Smooth muscle cell (in vitro differentiated cells): ENCODE results near the gene TMEM178B. TPM values are rescaled to one million over a fixed set of nuclear protein-coding genes. Genes with fewer than 3 reads are reported as not detected.

ENCODE experiments used
- DNase-seq: peaks from one replicate; lab custom pipeline; 2025; ENCODE audit not compliant: unreplicated experiment; lab: John Stamatoyannopoulos, UW
- H2AFZ ChIP-seq: fragments of 200-600 bp; sonication (generic); 2 replicates; pipeline ENCODE4 v1.6.0; 2016; ENCODE audit warnings: antibody characterized with exemption, low read depth, mild to moderate bottlenecking
- H3F3A ChIP-seq: fragments of 200-600 bp; sonication (generic); 2 replicates; pipeline ENCODE4 v1.6.0; 2017; ENCODE audit warnings: antibody characterized with exemption, low read depth
- H3K27ac ChIP-seq: fragments of 200-600 bp; sonication (generic); 2 replicates; pipeline ENCODE4 v1.5.1; 2016; ENCODE audit warnings: low read depth, mild to moderate bottlenecking
- H3K27me3 ChIP-seq: fragments of 200-600 bp; sonication (generic); 2 replicates; pipeline ENCODE4 v1.6.1; 2016; ENCODE audit warnings: low read depth, mild to moderate bottlenecking
- H3K36me3 ChIP-seq: fragments of 200-600 bp; sonication (generic); 2 replicates; pipeline ENCODE4 v1.5.1; 2016; ENCODE audit warnings: low read depth
- H3K4me1 ChIP-seq: fragments of 200-600 bp; sonication (generic); 2 replicates; pipeline ENCODE4 v1.5.1; 2016; ENCODE audit warnings: low read depth
- H3K4me2 ChIP-seq: fragments of 200-600 bp; sonication (generic); 2 replicates; pipeline ENCODE4 v1.6.0; 2016; ENCODE audit warnings: mild to moderate bottlenecking
- H3K4me3 ChIP-seq: fragments of 200-600 bp; sonication (generic); 2 replicates; pipeline ENCODE4 v1.5.1; 2016; ENCODE audit warnings: mild to moderate bottlenecking
- H3K79me2 ChIP-seq: fragments of 200-600 bp; sonication (generic); 2 replicates; pipeline ENCODE4 v1.6.0; 2016; ENCODE audit warnings: low read depth, mild to moderate bottlenecking
- H3K9ac ChIP-seq: fragments of 200-600 bp; sonication (generic); 2 replicates; pipeline ENCODE4 v1.6.0; 2016; ENCODE audit warnings: low read depth
- H3K9me3 ChIP-seq: fragments of 200-600 bp; sonication (generic); replicated peaks from 2 replicates; pipeline ENCODE4 v1.5.1; 2016; ENCODE audit warnings: low read depth
- H4K20me1 ChIP-seq: fragments of 200-600 bp; sonication (generic); 2 replicates; pipeline ENCODE4 v1.6.0; 2016; ENCODE audit warnings: low read depth
- WGBS: methylation state at CpG from one replicate; pipeline ENCODE4 v1.1.7; 2016; ENCODE audit warnings: low lambda C conversion rate; 5-methylcytosine and 5-hydroxymethylcytosine counted together
- polyA plus RNA-seq: library from polyadenylated mRNA; unstranded; fragments of >200 nt; fragmentation: Nextera tagmentation; extraction: Ambion mirVana; gene quantifications from 2 replicates; pipeline ENCODE4 v1.2.1, GENCODE V29; 2016
- total RNA-seq: library from RNA; depleted of rRNA; stranded (reverse); fragments of >200 nt; gene quantifications from 2 replicates; pipeline ENCODE4 v1.2.3, GENCODE V29; 2014
- TF ChIP-seq, protein P1 (sequence below): fragments of 200-600 bp; sonication (generic); IDR thresholded peaks from 2 replicates; pipeline ENCODE4 v1.5.1; 2017; ENCODE audit warnings: borderline replicate concordance, mild to moderate bottlenecking, antibody characterized with exemption; ENCODE audit not compliant: insufficient read depth, poor library complexity, severe bottlenecking

TMEM178B gene
- total and polyA plus RNA-seq, 2 experiments from 2014 or later, result 0.72 TPM; not detected in 1

DNA sequence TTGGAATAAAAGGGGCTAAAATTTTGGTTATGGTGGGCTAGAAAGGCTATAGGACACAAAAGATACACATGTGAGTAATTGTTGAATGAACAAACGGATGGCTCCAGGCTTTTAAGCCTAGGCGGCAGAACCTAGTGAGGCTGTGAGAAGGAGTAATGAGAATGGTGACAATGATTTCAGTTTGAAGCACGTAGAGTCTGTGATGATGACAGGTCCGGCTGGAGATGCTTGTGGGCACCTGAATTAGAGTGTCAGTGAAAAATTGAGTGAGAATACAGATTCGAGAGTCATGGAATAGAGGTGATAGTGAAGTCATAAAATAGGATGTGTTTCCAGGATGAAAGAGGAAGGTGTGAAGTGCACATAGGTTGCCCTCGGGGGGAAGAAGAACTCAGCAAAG, 170.6 kb downstream of the TMEM178B start:
- no peaks in the 10 kb centered on the region for H4K20me1 ChIP-seq
- H3K27ac ChIP-seq, result no peak overlapping the region
- H3K9ac ChIP-seq, result no peak overlapping the region
- H3K4me2 ChIP-seq, result no peak overlapping the region
- H3K4me1 ChIP-seq, result peaks cover 5% of the 10 kb centered on the region
- 88% methylated on average over 6 of the region's 6 CpGs for WGBS
- H3K79me2 ChIP-seq, result no peaks in the 10 kb centered on the region
- no peaks in the 10 kb centered on the region for H3F3A ChIP-seq
- no peaks in the 10 kb centered on the region for H3K27me3 ChIP-seq
- H3K4me3 ChIP-seq, result no peak overlapping the region
- no peak overlapping the region for H2AFZ ChIP-seq
- DNase-seq, result no peak
- no peaks in the 10 kb centered on the region for H3K36me3 ChIP-seq
- TF ChIP-seq, protein P1, sequence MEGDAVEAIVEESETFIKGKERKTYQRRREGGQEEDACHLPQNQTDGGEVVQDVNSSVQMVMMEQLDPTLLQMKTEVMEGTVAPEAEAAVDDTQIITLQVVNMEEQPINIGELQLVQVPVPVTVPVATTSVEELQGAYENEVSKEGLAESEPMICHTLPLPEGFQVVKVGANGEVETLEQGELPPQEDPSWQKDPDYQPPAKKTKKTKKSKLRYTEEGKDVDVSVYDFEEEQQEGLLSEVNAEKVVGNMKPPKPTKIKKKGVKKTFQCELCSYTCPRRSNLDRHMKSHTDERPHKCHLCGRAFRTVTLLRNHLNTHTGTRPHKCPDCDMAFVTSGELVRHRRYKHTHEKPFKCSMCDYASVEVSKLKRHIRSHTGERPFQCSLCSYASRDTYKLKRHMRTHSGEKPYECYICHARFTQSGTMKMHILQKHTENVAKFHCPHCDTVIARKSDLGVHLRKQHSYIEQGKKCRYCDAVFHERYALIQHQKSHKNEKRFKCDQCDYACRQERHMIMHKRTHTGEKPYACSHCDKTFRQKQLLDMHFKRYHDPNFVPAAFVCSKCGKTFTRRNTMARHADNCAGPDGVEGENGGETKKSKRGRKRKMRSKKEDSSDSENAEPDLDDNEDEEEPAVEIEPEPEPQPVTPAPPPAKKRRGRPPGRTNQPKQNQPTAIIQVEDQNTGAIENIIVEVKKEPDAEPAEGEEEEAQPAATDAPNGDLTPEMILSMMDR, result no peak
- H3K9me3 ChIP-seq, result no peaks in the 10 kb centered on the region

DNA sequence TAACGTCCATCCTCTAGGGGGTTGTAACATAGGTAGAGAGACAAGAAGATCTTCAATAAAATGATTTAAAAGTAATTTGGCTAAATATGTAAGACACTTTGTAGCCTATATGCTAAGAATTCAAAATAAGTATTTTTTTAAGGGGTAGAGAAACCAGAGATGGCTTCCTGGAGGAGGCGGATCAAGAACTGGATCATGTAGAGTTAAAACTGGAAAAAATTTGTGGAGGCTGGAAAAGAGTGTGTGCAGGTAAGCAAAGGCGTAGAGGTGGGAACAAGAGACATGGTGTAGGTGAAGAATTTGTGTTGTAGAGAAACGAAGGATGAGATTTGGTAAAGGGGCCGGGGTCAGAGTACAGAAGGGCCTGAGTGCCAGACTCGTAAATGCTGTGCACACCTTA, 172.6 kb downstream of the TMEM178B start:
- Histone ChIP-seq H3K27me3 (no peaks in the 10 kb centered on the region), H4K20me1 (no peaks in the 10 kb centered on the region)
- 86% methylated on average over 6 of the region's 6 CpGs for WGBS

DNA sequence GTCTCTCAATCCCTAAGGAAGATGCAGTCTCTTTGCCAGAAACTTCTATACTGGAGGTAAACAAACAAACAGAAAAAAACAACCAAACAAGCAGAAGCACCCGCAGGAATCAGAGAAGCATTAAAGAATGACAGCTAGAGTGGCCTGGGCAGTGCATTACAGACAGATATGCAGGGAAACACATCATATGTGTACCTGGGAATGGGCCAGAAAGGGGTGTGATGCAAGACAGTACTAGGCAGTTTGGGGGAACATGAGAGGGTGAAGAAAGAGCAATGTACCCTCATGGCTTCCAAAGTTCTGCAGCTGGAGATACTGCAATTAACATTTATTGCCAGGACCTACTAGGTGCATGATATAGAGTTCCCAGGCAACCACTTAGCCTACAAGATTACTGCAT, 177.3 kb downstream of the TMEM178B start:
- no peaks in the 10 kb centered on the region for H3K9me3 ChIP-seq
- TF ChIP-seq, protein P1, result no peak
- no peaks in the 10 kb centered on the region for H3K36me3 ChIP-seq
- no peak overlapping the region for H2AFZ ChIP-seq
- no peaks in the 10 kb centered on the region for H3F3A ChIP-seq
- WGBS, result 79% methylated on average over 1 of the region's 1 CpG
- no peaks in the 10 kb centered on the region for H3K4me1 ChIP-seq
- H3K4me2 ChIP-seq, result no peak overlapping the region
- H3K27ac ChIP-seq, result no peak overlapping the region
- H3K9ac ChIP-seq, result no peak overlapping the region
- no peaks in the 10 kb centered on the region for H3K27me3 ChIP-seq
- H3K4me3 ChIP-seq, result no peak overlapping the region
- no peak for DNase-seq
- H3K79me2 ChIP-seq, result no peaks in the 10 kb centered on the region
- H4K20me1 ChIP-seq, result no peaks in the 10 kb centered on the region

More for the DNA sequence above, 172.6 kb downstream of the TMEM178B start:
- DNase-seq, result no peak
- H3K4me1 ChIP-seq, result peaks cover 5% of the 10 kb centered on the region
- no peak overlapping the region for H3K4me3 ChIP-seq
- H2AFZ ChIP-seq, result no peak overlapping the region
- H3K9me3 ChIP-seq, result no peaks in the 10 kb centered on the region
- H3K9ac ChIP-seq, result no peak overlapping the region
- TF ChIP-seq, protein P1, result no peak
- H3K27ac ChIP-seq, result no peak overlapping the region
- H3K4me2 ChIP-seq, result no peak overlapping the region
- H3F3A ChIP-seq, result no peaks in the 10 kb centered on the region
- H3K79me2 ChIP-seq, result no peaks in the 10 kb centered on the region
- no peaks in the 10 kb centered on the region for H3K36me3 ChIP-seq

DNA sequence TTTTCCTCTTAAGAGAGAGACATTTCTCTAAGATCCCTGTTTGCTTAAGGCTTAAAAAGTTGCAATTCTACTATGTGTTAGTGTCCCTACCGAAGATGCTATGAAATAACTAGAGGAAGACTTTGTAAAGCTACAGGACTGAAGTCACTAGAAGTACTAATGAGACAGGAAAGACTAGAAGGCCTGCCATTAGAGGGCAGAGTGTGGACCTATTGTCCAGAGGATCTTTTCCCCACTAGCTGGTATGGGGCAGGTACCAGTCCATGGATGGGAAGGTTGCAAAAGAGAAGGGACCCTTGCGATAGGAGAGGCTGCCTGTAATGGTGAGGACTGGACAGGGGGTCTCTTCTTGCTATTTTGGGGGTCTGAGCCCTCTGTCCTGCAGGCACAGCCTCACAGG, 178.1 kb downstream of the TMEM178B start:
- H3K79me2 ChIP-seq, result no peaks in the 10 kb centered on the region
- no peaks in the 10 kb centered on the region for H3K4me1 ChIP-seq
- TF ChIP-seq, protein P1, result no peak
- H3K4me2 ChIP-seq, result no peak overlapping the region
- H3K27me3 ChIP-seq, result no peaks in the 10 kb centered on the region
- no peaks in the 10 kb centered on the region for H3F3A ChIP-seq
- no peaks in the 10 kb centered on the region for H3K36me3 ChIP-seq
- H3K27ac ChIP-seq, result no peak overlapping the region
- no peaks in the 10 kb centered on the region for H4K20me1 ChIP-seq
- no peak overlapping the region for H3K4me3 ChIP-seq
- H3K9me3 ChIP-seq, result no peaks in the 10 kb centered on the region
- H3K9ac ChIP-seq, result no peak overlapping the region
- H2AFZ ChIP-seq, result no peak overlapping the region
- no peak for DNase-seq
- WGBS, result 55% methylated on average over 2 of the region's 2 CpGs
